DOHH2 (cell line): ENCODE measurements around the gene ASL.
"Not testable (repeated sequence)": the region's sequence is repeated elsewhere in the genome, so short reads cannot be mapped to it uniquely, and the experiment has no call there.

Experiments
- H3F3A ChIP-seq: fragments of 200-600 bp; sonication (generic), shearing (Covaris generic); 2 replicates; pipeline ENCODE4 v1.6.0; 2016; ENCODE audit warnings: antibody characterized with exemption, mild to moderate bottlenecking; ENCODE audit not compliant: control insufficient read depth, insufficient read depth
- H3K27ac ChIP-seq: fragments of 200-600 bp; sonication (generic); 2 replicates; pipeline ENCODE4 v1.5.1; 2014; ENCODE audit warnings: low read depth, mild to moderate bottlenecking, low read length, moderate library complexity
- H3K27me3 ChIP-seq: fragments of 200-600 bp; sonication (generic); 2 replicates; pipeline ENCODE4 v1.6.1; 2014; ENCODE audit warnings: mild to moderate bottlenecking, low read length, mixed read lengths; ENCODE audit not compliant: control insufficient read depth
- H3K36me3 ChIP-seq: fragments of 200-600 bp; sonication (generic); 2 replicates; pipeline ENCODE4 v1.6.1; 2014; ENCODE audit warnings: mild to moderate bottlenecking, low read length, moderate library complexity, mixed read lengths; ENCODE audit not compliant: control insufficient read depth
- H3K4me1 ChIP-seq: fragments of 200-600 bp; sonication (generic); 2 replicates; pipeline ENCODE4 v1.6.1; 2014; ENCODE audit warnings: mild to moderate bottlenecking, low read length, mixed read lengths; ENCODE audit not compliant: control insufficient read depth
- H3K4me2 ChIP-seq: fragments of 200-600 bp; sonication (generic); 2 replicates; pipeline ENCODE4 v1.6.0; 2014; ENCODE audit warnings: mild to moderate bottlenecking, low read length, moderate library complexity
- H3K4me3 ChIP-seq: fragments of 200-600 bp; sonication (generic); 2 replicates; pipeline ENCODE4 v1.5.1; 2014; ENCODE audit warnings: mild to moderate bottlenecking, low read length, mixed read lengths
- H3K79me2 ChIP-seq: fragments of 200-600 bp; sonication (generic); 2 replicates; pipeline ENCODE4 v1.6.1; 2014; ENCODE audit warnings: mild to moderate bottlenecking, low read length, mixed read lengths; ENCODE audit not compliant: control insufficient read depth
- H3K9me2 ChIP-seq: fragments of 200-600 bp; sonication (generic); replicated peaks from 2 replicates; pipeline ENCODE4 v1.6.1; 2014; ENCODE audit warnings: mild to moderate bottlenecking, low read length, mixed read lengths; ENCODE audit not compliant: control insufficient read depth
- H3K9me3 ChIP-seq: fragments of 200-600 bp; sonication (generic); 2 replicates; pipeline ENCODE4 v1.6.1; 2014; ENCODE audit warnings: antibody characterized with exemption, low read length, mixed read lengths; ENCODE audit not compliant: control insufficient read depth, insufficient read depth
- H4K20me1 ChIP-seq: fragments of 200-600 bp; sonication (generic); 2 replicates; pipeline ENCODE4 v1.6.0; 2014; ENCODE audit warnings: low read depth, mild to moderate bottlenecking, antibody characterized with exemption, low read length, moderate library complexity; ENCODE audit not compliant: control insufficient read depth, insufficient read depth
- EZH2phosphoT487 ChIP-seq: fragments of 200-600 bp; sonication (generic); IDR thresholded peaks from 2 replicates; pipeline ENCODE4 v1.6.1; 2017; ENCODE audit warnings: borderline replicate concordance, mild to moderate bottlenecking, antibody characterized with exemption, low read length, moderate library complexity, mixed read lengths
- TF ChIP-seq, protein P1 (sequence below): fragments of 200-600 bp; sonication (generic); IDR thresholded peaks from one replicate; pipeline ENCODE4 v1.5.1; 2014; ENCODE audit warnings: antibody characterized with exemption, mild to moderate bottlenecking, low read depth, low read length; ENCODE audit not compliant: poor library complexity, severe bottlenecking

The ASL gene

DNA sequence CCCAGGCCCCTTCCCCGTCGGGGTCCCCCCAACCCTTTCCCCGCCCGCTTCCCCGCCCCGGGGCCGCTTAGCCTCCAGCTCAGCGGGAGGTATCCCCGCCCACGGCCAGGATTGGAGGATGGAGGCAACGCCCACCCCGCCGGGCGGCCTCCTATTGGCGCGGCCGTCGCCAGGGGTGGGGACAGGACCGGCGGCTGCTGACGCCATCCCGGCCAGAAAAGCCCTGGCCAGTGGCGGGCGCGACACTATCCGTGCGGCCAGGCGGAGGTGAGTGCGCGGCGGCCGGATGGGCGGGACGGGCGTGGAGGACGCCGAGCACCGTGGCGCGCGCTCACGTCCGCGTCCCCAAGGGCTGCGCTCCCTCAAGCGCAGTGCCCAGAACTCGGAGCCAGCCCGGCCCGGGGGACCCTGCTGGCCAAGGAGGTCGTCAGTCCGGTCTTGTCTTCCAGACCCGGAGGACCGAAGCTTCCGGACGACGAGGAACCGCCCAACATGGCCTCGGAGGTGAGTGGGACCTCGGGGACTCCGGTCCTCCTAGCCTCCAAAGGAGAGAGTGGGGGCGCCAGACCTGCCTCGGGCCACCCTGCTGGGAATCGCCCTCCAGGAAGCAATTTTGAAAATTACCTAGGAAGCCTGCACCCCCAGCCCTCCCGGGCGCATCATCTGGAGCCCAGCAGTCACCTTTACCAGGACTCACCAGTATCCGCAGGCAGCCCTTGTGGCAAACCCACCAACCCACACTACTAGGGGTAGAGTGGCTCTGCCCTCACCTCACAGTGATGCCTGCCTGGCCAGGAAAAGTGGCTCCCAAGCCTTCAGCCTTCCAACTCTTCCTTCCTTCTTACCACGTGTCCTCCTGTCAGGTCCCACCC, at the start of gene ASL:
Gene ASL, plus strand, starts transcription at position 230 of the 872 bp plus-strand sequence. Its CDS starts 263 bp downstream, at position 493.
- no peaks in the 10 kb centered on the region for H3K27me3 ChIP-seq
- peak within 1 kb of the TSS; percentile 75 for H3K4me3 ChIP-seq
- H3F3A ChIP-seq = no peaks in the 10 kb centered on the region
- peaks cover 15% of the 10 kb centered on the region for H3K4me1 ChIP-seq
- peak within 1 kb of the TSS; percentile 68 for H3K4me2 ChIP-seq
- H3K9me3 ChIP-seq = no peaks in the 10 kb centered on the region
- H3K9me2 ChIP-seq = no peaks in the 10 kb centered on the region
- H3K79me2 ChIP-seq = no peaks in the 10 kb centered on the region
- TF ChIP-seq, protein P1, sequence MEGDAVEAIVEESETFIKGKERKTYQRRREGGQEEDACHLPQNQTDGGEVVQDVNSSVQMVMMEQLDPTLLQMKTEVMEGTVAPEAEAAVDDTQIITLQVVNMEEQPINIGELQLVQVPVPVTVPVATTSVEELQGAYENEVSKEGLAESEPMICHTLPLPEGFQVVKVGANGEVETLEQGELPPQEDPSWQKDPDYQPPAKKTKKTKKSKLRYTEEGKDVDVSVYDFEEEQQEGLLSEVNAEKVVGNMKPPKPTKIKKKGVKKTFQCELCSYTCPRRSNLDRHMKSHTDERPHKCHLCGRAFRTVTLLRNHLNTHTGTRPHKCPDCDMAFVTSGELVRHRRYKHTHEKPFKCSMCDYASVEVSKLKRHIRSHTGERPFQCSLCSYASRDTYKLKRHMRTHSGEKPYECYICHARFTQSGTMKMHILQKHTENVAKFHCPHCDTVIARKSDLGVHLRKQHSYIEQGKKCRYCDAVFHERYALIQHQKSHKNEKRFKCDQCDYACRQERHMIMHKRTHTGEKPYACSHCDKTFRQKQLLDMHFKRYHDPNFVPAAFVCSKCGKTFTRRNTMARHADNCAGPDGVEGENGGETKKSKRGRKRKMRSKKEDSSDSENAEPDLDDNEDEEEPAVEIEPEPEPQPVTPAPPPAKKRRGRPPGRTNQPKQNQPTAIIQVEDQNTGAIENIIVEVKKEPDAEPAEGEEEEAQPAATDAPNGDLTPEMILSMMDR = peak; percentile 57
- TF ChIP-seq EZH2phosphoT487 = no peak
- H3K36me3 ChIP-seq = no peaks in the 10 kb centered on the region
- no peaks in the 10 kb centered on the region for H4K20me1 ChIP-seq
- H3K27ac ChIP-seq = no peak within 1 kb of the TSS

GRCh38 chr7:66028342-66028741, 47.3 kb upstream of the ASL start:
- H3K4me3 ChIP-seq, H4K20me1 ChIP-seq, H3F3A ChIP-seq, H3K36me3 ChIP-seq, H3K4me2 ChIP-seq, H3K27me3 ChIP-seq, H3K9me3 ChIP-seq, H3K27ac ChIP-seq, H3K79me2 ChIP-seq, H3K4me1 ChIP-seq, H3K9me2 ChIP-seq: not testable (repeated sequence)

GRCh38 chr7:66033471-66034385, 41.9 kb upstream of the ASL start:
- Histone ChIP-seq H3K4me2 (no peak overlapping the region), H3K27ac (no peak overlapping the region)

GRCh38 chr7:66034436-66035010, 41.1 kb upstream of the ASL start:
- not testable (repeated sequence) for H3F3A ChIP-seq, H3K4me1 ChIP-seq, H3K27ac ChIP-seq, H3K27me3 ChIP-seq, H4K20me1 ChIP-seq, H3K4me3 ChIP-seq, H3K79me2 ChIP-seq, H3K9me2 ChIP-seq, H3K9me3 ChIP-seq, H3K36me3 ChIP-seq, H3K4me2 ChIP-seq

More at GRCh38 chr7:66033471-66034385, 41.9 kb upstream of the ASL start:
- Histone ChIP-seq H3K36me3 (no peaks in the 10 kb centered on the region), H3K4me1 (no peaks in the 10 kb centered on the region), H3F3A (no peaks in the 10 kb centered on the region), H3K79me2 (no peaks in the 10 kb centered on the region), H3K9me3 (no peaks in the 10 kb centered on the region), H4K20me1 (no peaks in the 10 kb centered on the region), H3K27me3 (peaks cover 4% of the 10 kb centered on the region; the same call in 1 of the 2 replicates), H3K9me2 (no peaks in the 10 kb centered on the region), H3K4me3 (no peak overlapping the region)
- TF ChIP-seq EZH2phosphoT487 = no peak
- TF ChIP-seq, protein P1 = no peak
